K562 (cell line): Measurements from ENCODE around the gene MLN. TPM values are rescaled to one million over a fixed set of nuclear protein-coding genes. Genes with fewer than 3 reads are reported as not detected.

Experiments used
- ATAC-seq: fragments of 200-7000 bp; cut with Tn5 transposase; 3 replicates; pipeline ENCODE4 v1.9.1; 2020; ENCODE audit warnings: moderate library complexity
- BruUV-seq: library from RNA; stranded (reverse); fragments of 400-500 nt; replicated peaks from 2 replicates; lab custom pipeline; 2021; lab: Mats Ljungman, UMichigan
- CTCF ChIA-PET: fragments of 300-600 bp; formaldehyde crosslinking; extraction: SDS; loops from one replicate; lab custom pipeline; 2021; ENCODE audit warnings: low intra/inter-chr PET ratio; lab: Yijun Ruan, JAX
- POLR2A ChIA-PET: fragments of 300-600, 350-650 bp; sonication (Branson Sonifier 250); formaldehyde crosslinking; extraction: SDS; loops from one replicate; lab custom pipeline; 2021; ENCODE audit warnings: antibody characterized with exemption, inconsistent platforms; lab: Yijun Ruan, JAX
- DNase-seq, 4 experiments: peaks; one replicate each; pipeline versions ENCODE4 v3.0.0 to v3.0.0-alpha.2; 2011 to 2018; ENCODE audit warnings: low spot score in 3 of 4, mixed read lengths in 3 of 4; ENCODE audit errors: extremely low read depth in 1 of 4
- FAIRE-seq: peaks from 2 replicates; lab custom pipeline; 2011; peaks lifted over from hg19 to GRCh38; lab: Jason Lieb, UNC
- H2AFZ ChIP-seq: 2 replicates; pipeline ENCODE4 v1.6.0; 2011; ENCODE audit warnings: low read depth, low read length, control low read depth, inconsistent platforms
- H3K27ac ChIP-seq: fragments of 200-600 bp; 3 replicates; pipeline ENCODE4 v1.8.0; 2011; ENCODE audit warnings: low read depth, mild to moderate bottlenecking, control low read depth, inconsistent platforms, low read length, moderate library complexity, mixed read lengths; ENCODE audit errors: extremely low read depth
- H3K27me3 ChIP-seq, 2 experiments: fragments of 300-600 bp in 1 of 2; 2 replicates in 1 of 2; 3 replicates in 1 of 2; pipeline versions ENCODE4 v1.6.0 to v1.8.0; 2011; ENCODE audit warnings: inconsistent platforms in 2 of 2, low read length in 2 of 2, mild to moderate bottlenecking in 1 of 2, mixed read lengths in 1 of 2, moderate library complexity in 1 of 2; ENCODE audit not compliant: control insufficient read depth in 2 of 2, insufficient read depth in 2 of 2
- H3K36me3 ChIP-seq: fragments of 300-600 bp; 3 replicates; pipeline ENCODE4 v1.8.0; 2011; ENCODE audit warnings: mild to moderate bottlenecking, low read length, inconsistent platforms; ENCODE audit not compliant: control insufficient read depth, insufficient read depth
- H3K4me1 ChIP-seq, 2 experiments: fragments of 200-600 bp in 1 of 2; replicated peaks in 1 of 2; 2 replicates in 1 of 2; 3 replicates in 1 of 2; pipeline versions ENCODE4 v1.5.1 to v1.8.0; 2011; ENCODE audit warnings: inconsistent platforms in 2 of 2, low read length in 2 of 2, mild to moderate bottlenecking in 1 of 2, mixed read lengths in 1 of 2, moderate library complexity in 1 of 2; ENCODE audit not compliant: control insufficient read depth in 2 of 2, insufficient read depth in 2 of 2
- H3K4me2 ChIP-seq: 2 replicates; pipeline ENCODE4 v1.6.1; 2011; ENCODE audit warnings: low read length, control low read depth, inconsistent platforms, mixed read lengths; ENCODE audit not compliant: insufficient read depth
- H3K4me3 ChIP-seq: fragments of 200-600 bp; sonication (generic), shearing (Covaris generic); 2 replicates; pipeline ENCODE4 v1.5.1; 2016; ENCODE audit warnings: control low read depth, inconsistent platforms
- H3K79me2 ChIP-seq: fragments of 200-600 bp; 3 replicates; pipeline ENCODE4 v1.8.0; 2011; ENCODE audit warnings: low read length, inconsistent platforms; ENCODE audit not compliant: control insufficient read depth, insufficient read depth
- H3K9ac ChIP-seq, 2 experiments: 2 replicates each; pipeline versions ENCODE4 v1.6.0 to v1.6.1; 2011; ENCODE audit warnings: low read depth in 2 of 2, low read length in 2 of 2, control low read depth in 1 of 2, inconsistent platforms in 1 of 2, mild to moderate bottlenecking in 1 of 2, mixed read lengths in 1 of 2; ENCODE audit not compliant: insufficient read depth in 1 of 2
- H3K9me1 ChIP-seq: one replicate; pipeline ENCODE4 v1.6.0; 2011; ENCODE audit warnings: inconsistent platforms, mild to moderate bottlenecking, low read length, moderate library complexity; ENCODE audit not compliant: control insufficient read depth, insufficient read depth
- H3K9me3 ChIP-seq: replicated peaks from 2 replicates; pipeline ENCODE4 v1.5.1; 2011; ENCODE audit warnings: low read depth, low read length, inconsistent platforms; ENCODE audit not compliant: control insufficient read depth, insufficient read depth
- H4K20me1 ChIP-seq: replicated peaks from 2 replicates; pipeline ENCODE4 v1.6.1; 2011; ENCODE audit warnings: low read length, inconsistent platforms, mixed read lengths; ENCODE audit not compliant: control insufficient read depth, insufficient read depth
- BCOR ChIP-seq: fragments of 450-650 bp; IDR thresholded peaks from 2 replicates; pipeline ENCODE4 v1.6.1; 2016
- GMEB1 ChIP-seq: fragments of 250-450 bp; sonication (Bioruptor Pico); IDR thresholded peaks from 2 replicates; pipeline ENCODE4 v1.4.0; 2020; ENCODE audit warnings: mild to moderate bottlenecking
- MCM7 ChIP-seq, 2 experiments: fragments of 450-650 bp; IDR thresholded peaks; 2 replicates each; pipeline ENCODE4 v1.6.1; 2016 to 2018
- NFE2 ChIP-seq: IDR thresholded peaks from 2 replicates; pipeline ENCODE4 v1.6.1; 2014; ENCODE audit warnings: antibody characterized with exemption, low read depth
- PPARD ChIP-seq: fragments of 250-450 bp; sonication (Bioruptor Pico); IDR thresholded peaks from 2 replicates; pipeline ENCODE4 v1.8.0; 2022; ENCODE audit warnings: inconsistent platforms, mild to moderate bottlenecking, moderate library complexity
- RBM25 ChIP-seq: fragments of 200-400 bp; formaldehyde crosslinking; IDR thresholded peaks from 2 replicates; pipeline ENCODE4 v1.6.1; 2018; ENCODE audit warnings: low read length, low read depth, moderate library complexity; ENCODE audit not compliant: severe bottlenecking
- TRIM25 ChIP-seq: fragments of 450-650 bp; IDR thresholded peaks from 2 replicates; pipeline ENCODE4 v1.7.0; 2016; ENCODE audit warnings: borderline replicate concordance
- ZNF239 ChIP-seq: fragments of 250-450 bp; sonication (Bioruptor Pico); IDR thresholded peaks from 2 replicates; pipeline ENCODE4 v1.4.0; 2020; ENCODE audit warnings: mild to moderate bottlenecking
- ZNF589 ChIP-seq: fragments of 200-800 bp; sonication (Bioruptor generic); IDR thresholded peaks from 2 replicates; pipeline ENCODE4 v1.6.1; 2016; ENCODE audit warnings: low read depth, missing genetic modification characterization, missing compliant biosample characterization
- ZNF592 ChIP-seq: fragments of 450-650 bp; IDR thresholded peaks from 2 replicates; pipeline ENCODE4 v1.6.1; 2017; ENCODE audit warnings: antibody characterized with exemption, mild to moderate bottlenecking
- WGBS: fragments of 100-300 bp; shearing (Covaris generic); methylation state at CpG from one replicate; pipeline ENCODE4 v1.1.6; 2016; ENCODE audit warnings: low coverage, mixed read lengths; ENCODE audit not compliant: insufficient coverage; ENCODE audit errors: missing lambda C conversion rate; 5-methylcytosine and 5-hydroxymethylcytosine counted together
- in situ Hi-C: fragments of 300-500 bp; cut with MboI; formaldehyde crosslinking; loops from 4 replicates; pipeline ENCODE4 v1.15.0; 2018; ENCODE audit warnings: inconsistent platforms, mixed read lengths
- intact Hi-C: fragments of 100-400 bp; cut with micrococcal nuclease; formaldehyde crosslinking; loops from 2 replicates; pipeline ENCODE4 v1.14.2; 2022
- polyA plus RNA-seq, 8 experiments: library from polyadenylated mRNA; depleted of rRNA in 4 of 8; stranded (reverse) in 5 of 8; unstranded in 3 of 8; fragments of >200 nt; fragmentation: Nextera tagmentation in 2 of 8; fragmentation: Illumina TruSeq in 1 of 8; extraction: Ambion mirVana in 2 of 8; extraction: Trizol in 1 of 8; gene quantifications; 2 replicates each; pipeline versions ENCODE4 v1.2.1 to v1.2.3, GENCODE V29; 2011 to 2014; ENCODE audit warnings: inconsistent platforms in 1 of 8, missing spikeins in 1 of 8
- total RNA-seq, 7 experiments: library from RNA; depleted of rRNA in 6 of 7; stranded (reverse); fragments of >200 nt in 6 of 7; fragmentation: Illumina TruSeq in 2 of 7; extraction: Trizol in 2 of 7; gene quantifications; 2 replicates each; pipeline versions ENCODE4 v1.2.1 to v1.2.3, GENCODE V29; 2011 to 2021; ENCODE audit warnings: low replicate concordance in 1 of 7

Gene MLN
- total and polyA plus RNA-seq, 9 of the 15 experiments (the other 6 are each of a cell fraction or from before 2014, with no cell fraction given), result not detected

- ChIA-PET POLR2A (no interaction called here), CTCF (no interaction called here)
- H3K27me3 ChIP-seq, result no peaks in the 10 kb centered on the region
- BruUV-seq, result no TSS peak
- no peak for TF ChIP-seq NFE2
- no peak for TF ChIP-seq PPARD
- TF ChIP-seq GMEB1, result no peak
- TF ChIP-seq ZNF239 (CRISPR knock-in tag), result peak; percentile 99
- TF ChIP-seq ZNF589 (CRISPR knock-in tag), result no peak
- TF ChIP-seq TRIM25, result no peak
- peak; percentile 90 for TF ChIP-seq RBM25
- TF ChIP-seq BCOR, result peak; percentile 38; the same call in 1 of the 2 replicates
- no peak for TF ChIP-seq ZNF592
- no peak for TF ChIP-seq MCM7 (IDR thresholded peaks at IDR 0.05)
- 10% methylated on average over 4 of the region's 4 CpGs for WGBS
- H3K9ac ChIP-seq, result 0 out of 4 replicates have a peak overlapping the region, but pooled peaks of 1 of the 2 experiments have one; percentile 72
- FAIRE-seq (no peak), ATAC-seq (no peak), DNase-seq (no peak)
- no peak overlapping the region for H3K4me2 ChIP-seq
- no peaks in the 10 kb centered on the region for H3K9me3 ChIP-seq
- no peak overlapping the region for H3K4me3 ChIP-seq
- H3K27ac ChIP-seq, result no peak overlapping the region
- in situ Hi-C loops, result no loop called here
- H3K4me1 ChIP-seq, result peaks cover 26 to 28% of the 10 kb centered on the region in 2 experiments
- H4K20me1 ChIP-seq, result no peaks in the 10 kb centered on the region
- no peaks in the 10 kb centered on the region for H3K79me2 ChIP-seq
- no peak overlapping the region for H2AFZ ChIP-seq
- intact Hi-C loops, result no loop called here
- H3K9me1 ChIP-seq, result peaks cover 6% of the 10 kb centered on the region
- H3K36me3 ChIP-seq, result no peaks in the 10 kb centered on the region
These were observed 41.4 kb upstream of the MLN start for GRCh38 chr6:33845031-33845745.
